ENCODE results near the gene GNG12. TPM values are rescaled to one million over a fixed set of nuclear protein-coding genes. Genes with fewer than 3 reads are reported as not detected.
A peak's percentile ranks its signal among the peaks of the same experiment; 100 is the strongest.

The GNG12 gene
- total and polyA plus RNA-seq, 9 of the 15 experiments (the other 6 are each of a cell fraction or from before 2014, with no cell fraction given): 2.6 to 6.0 (median 4.1) TPM

- peak; percentile 10 to 90; a peak in 2 of 4 replicates for TF ChIP-seq RCOR1 (IDR thresholded peaks at IDR 0.05; ENCODE audit: borderline replicate concordance in 1 of 2, low read depth in 2 of 2, low read length in 2 of 2)
- no peak for TF ChIP-seq ZNF583 (CRISPR knock-in tag; IDR thresholded peaks at IDR 0.05)
- no peak for TF ChIP-seq ZBTB40 (IDR thresholded peaks at IDR 0.05)
- no peak for TF ChIP-seq ZBTB40 (CRISPR knock-in tag; IDR thresholded peaks at IDR 0.05)
- no peak for TF ChIP-seq ZNF354B (CRISPR knock-in tag; IDR thresholded peaks at IDR 0.05)
- TF ChIP-seq EP300 (IDR thresholded peaks at IDR 0.05; ENCODE audit: low read length): peak; percentile 94
- TF ChIP-seq MAFF (IDR thresholded peaks at IDR 0.05; ENCODE audit: low read length): no peak
- TF ChIP-seq PHF21A (IDR thresholded peaks at IDR 0.05; ENCODE audit: borderline replicate concordance, low read depth): no peak
- TF ChIP-seq POLR2A (conservative IDR thresholded peaks at IDR 0.05): peak; percentile 63; the same call in 1 of the 2 replicates
- no peak for TF ChIP-seq ZBTB8A (IDR thresholded peaks at IDR 0.05; ENCODE audit: partially characterized antibody)
- TF ChIP-seq FOXJ3 (CRISPR knock-in tag; IDR thresholded peaks at IDR 0.05): no peak
- TF ChIP-seq SAFB (IDR thresholded peaks at IDR 0.05; ENCODE audit: borderline replicate concordance, low read depth, low read length): no peak
- TF ChIP-seq PHB (CRISPR knock-in tag; IDR thresholded peaks at IDR 0.05): no peak
- peak; percentile 33; the same call in 1 of the 2 replicates for TF ChIP-seq ZNF561 (CRISPR knock-in tag; conservative IDR thresholded peaks at IDR 0.05)
- no peak for TF ChIP-seq GTF2F1 (IDR thresholded peaks at IDR 0.05; ENCODE audit: low read depth, low read length)
- no peak for TF ChIP-seq HNRNPUL1 (IDR thresholded peaks at IDR 0.05; ENCODE audit: low read length)
- peak; percentile 64; the same call in 1 of the 2 replicates for TF ChIP-seq ZNF24 (IDR thresholded peaks at IDR 0.05)
- TF ChIP-seq TRIM24 (IDR thresholded peaks at IDR 0.05): peak; percentile 76 to 87
- TF ChIP-seq DDX20 (tag; IDR thresholded peaks at IDR 0.05; ENCODE audit: low read depth): no peak
- TF ChIP-seq WHSC1 (IDR thresholded peaks at IDR 0.05; ENCODE audit: low read length): no peak
- TF ChIP-seq ZNF655 (CRISPR knock-in tag; IDR thresholded peaks at IDR 0.05): no peak
- peak; percentile 52 to 58; a peak in 3 of 4 replicates for TF ChIP-seq SRF (CRISPR knock-in tag; IDR thresholded peaks at IDR 0.05)
These were observed 144.6 kb downstream of the GNG12 start (continued) for GRCh38 chr1:67688526-67689219.

Data from K562 (cell line).